HS-27A (cell line): ENCODE results near the gene SLC35F5.
A peak's percentile ranks its signal among the peaks of the same experiment; 100 is the strongest.
"Not testable (repeated sequence)": the region's sequence is repeated elsewhere in the genome, so short reads cannot be mapped to it uniquely, and the experiment has no call there.

Experiments
- DNase-seq: peaks from one replicate; pipeline ENCODE4 v3.0.0-alpha.2; 2012; ENCODE audit warnings: low read depth, missing footprints

SLC35F5 gene

GRCh38 chr2:113756355-113757137 is at the start of gene SLC35F5:
Gene SLC35F5, minus strand, starts transcription at chr2:113756642. Its CDS starts 233 bp downstream, at chr2:113756409.
- peak; percentile 85 for DNase-seq

GRCh38 chr2:113799375-113799774 is 42.9 kb upstream of the SLC35F5 start:
- DNase-seq = no peak

DNA sequence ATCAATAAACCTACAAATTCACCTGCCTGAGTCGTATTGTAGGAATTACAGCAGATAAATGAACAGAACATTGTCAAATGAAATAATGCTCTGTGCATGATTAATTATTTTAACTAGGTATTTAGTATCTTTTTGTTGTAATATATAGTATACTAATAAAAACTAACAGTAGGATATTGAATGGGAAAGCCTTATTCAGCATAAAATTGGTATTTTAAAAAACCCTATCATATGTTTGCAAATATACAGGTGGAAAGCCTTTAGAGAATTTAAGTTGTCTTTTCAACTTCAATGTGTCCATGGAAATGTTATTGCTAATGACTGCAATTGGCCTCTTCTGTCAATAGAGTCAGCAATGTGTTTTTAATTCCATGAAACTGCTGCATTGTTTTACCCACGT is 40.8 kb upstream of the SLC35F5 start:
- no peak for DNase-seq

- DNase-seq = no peak
These were observed 40.2 kb upstream of the SLC35F5 start for GRCh38 chr2:113796592-113797175.

GRCh38 chr2:113795405-113795920 is 39.0 kb upstream of the SLC35F5 start:
- DNase-seq = no peak

GRCh38 chr2:113791697-113792590 is 35.5 kb upstream of the SLC35F5 start:
- DNase-seq = no peak

- no peak for DNase-seq
These were observed 28.6 kb upstream of the SLC35F5 start for GRCh38 chr2:113784823-113785744.

- no peak for DNase-seq
These were observed 24.0 kb upstream of the SLC35F5 start for GRCh38 chr2:113780472-113780871.

- no peak for DNase-seq
These were observed 20.9 kb upstream of the SLC35F5 start for GRCh38 chr2:113777371-113777770.

GRCh38 chr2:113776949-113777348 is 20.5 kb upstream of the SLC35F5 start:
- DNase-seq = no peak

GRCh38 chr2:113774616-113775015 is 18.2 kb upstream of the SLC35F5 start:
- not testable (repeated sequence) for DNase-seq

- DNase-seq = no peak
These were observed 14.5 kb upstream of the SLC35F5 start for GRCh38 chr2:113770929-113771328.

DNA sequence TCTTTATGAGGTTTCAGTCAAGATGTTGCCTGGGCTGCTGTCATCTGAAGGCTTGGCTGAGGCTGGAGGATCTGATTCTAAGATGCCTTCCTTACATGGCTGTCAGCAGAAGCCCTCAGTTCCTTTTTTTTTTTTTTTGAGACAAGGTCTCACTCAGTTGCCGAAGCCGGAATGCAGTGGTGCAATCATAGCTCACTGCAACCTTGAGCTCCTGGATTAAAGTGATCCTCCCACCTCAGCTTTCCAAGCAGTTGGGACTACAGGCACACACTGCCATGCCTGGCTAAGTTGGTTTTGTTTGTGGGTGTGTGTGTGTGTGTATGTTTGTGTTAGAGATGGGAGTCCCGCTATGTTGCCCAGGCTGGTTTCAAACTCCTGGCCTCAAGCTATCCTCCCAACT is 13.1 kb upstream of the SLC35F5 start:
- no peak for DNase-seq

DNA sequence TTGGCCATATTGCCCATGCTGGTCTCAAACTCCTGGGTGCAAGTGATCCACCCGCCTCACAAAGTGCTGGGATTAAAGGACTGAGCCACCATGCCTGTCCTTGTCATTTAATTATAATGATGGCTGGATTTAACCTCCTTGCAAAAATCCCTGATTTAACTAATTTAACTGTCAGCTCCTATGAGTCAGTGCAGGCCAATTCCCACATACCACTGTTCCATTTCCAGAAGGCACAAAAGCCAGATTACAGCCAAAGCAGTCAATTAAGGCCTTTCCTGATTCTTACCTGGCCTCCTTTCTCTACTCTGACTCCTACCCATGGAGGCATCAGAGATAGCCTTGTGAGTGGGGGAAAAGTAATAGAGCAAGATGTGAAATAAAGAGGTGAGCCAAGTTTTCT is 12.3 kb upstream of the SLC35F5 start:
- no peak for DNase-seq

DNA sequence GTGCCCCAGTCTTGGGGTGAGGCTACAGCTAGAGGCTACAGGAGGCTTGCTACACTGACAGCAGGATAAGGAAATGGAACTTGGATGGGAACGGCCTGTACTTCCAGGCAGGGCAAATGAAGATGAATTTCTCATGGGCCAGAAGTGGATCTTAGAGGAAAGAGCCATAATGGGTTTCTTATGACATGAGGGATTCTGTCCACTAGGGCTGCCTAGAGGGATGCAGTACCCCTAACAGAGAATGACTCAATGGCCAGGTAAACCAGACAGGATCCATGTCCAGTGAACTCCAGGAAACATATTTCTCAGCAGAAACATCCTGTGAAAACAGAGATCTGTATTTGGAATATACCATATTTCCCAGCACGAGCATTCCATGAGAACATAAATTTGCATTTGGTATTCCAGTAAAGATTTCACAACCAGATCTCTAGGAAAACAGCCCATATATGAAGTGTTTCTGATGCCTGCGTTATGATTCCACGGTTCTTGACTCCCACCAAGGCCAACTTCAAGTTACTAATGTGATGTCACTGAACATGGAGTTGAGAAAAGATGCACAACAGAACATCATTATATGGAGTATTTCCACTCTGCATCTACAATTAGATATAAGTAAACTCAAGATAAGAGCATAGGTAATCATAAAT is 11.5 kb upstream of the SLC35F5 start:
- no peak for DNase-seq

DNA sequence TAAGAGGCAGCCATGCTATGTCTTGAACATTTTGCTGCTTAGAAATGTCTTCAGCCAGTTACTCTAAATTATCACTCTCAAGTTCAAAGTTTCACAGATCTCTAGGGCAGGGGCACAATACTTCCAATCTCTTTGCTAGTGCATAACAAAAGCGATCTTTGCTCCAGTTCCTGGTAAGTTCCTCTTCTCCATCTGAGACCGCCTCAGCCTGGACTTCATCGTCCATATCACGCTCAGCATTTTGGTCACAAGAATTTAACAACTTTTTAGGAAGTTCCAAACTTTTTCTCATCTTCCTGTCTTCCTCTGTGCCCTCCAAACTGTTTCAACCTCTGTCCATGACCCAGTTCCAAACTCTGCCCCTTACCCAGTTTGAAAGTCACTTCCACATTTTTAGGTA is 8.8 kb upstream of the SLC35F5 start:
- no peak for DNase-seq

GRCh38 chr2:113762377-113763118 is 6.1 kb upstream of the SLC35F5 start:
- peak; percentile 83 for DNase-seq

DNA sequence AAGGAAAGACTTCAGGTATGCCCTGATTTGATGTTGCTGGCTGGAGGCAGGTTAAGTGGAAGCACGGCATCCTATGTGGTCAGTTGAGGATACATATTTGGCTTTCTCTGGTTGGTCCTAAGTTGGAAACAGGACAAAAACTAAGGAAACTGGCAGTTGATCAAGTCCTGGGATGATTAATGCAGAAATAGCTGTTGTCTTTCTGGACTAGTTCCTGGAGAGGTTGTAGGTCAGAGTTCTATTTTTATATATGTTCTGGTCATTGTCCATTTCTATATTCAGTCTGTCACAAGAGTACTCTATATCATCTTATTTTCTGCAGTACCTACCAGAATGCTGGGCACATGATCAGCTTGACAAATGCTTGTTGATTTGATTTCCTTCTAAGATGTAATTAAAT is 4.0 kb upstream of the SLC35F5 start:
- DNase-seq = peak; percentile 69

GRCh38 chr2:113757138-113757657 is 756 bp upstream of the SLC35F5 start:
- peak; percentile 43 for DNase-seq

GRCh38 chr2:113755835-113756354 is 547 bp downstream of the SLC35F5 start:
- peak; percentile 45 for DNase-seq
